Breast epithelium (tissue), 4 donors: ENCODE measurements around the gene HOXD4. TPM values are rescaled to one million over a fixed set of nuclear protein-coding genes. Genes with fewer than 3 reads are reported as not detected.

Source experiments
- DNase-seq, 2 donors: peaks; one replicate each; pipeline ENCODE4 v3.0.0-alpha.2; 2019; ENCODE audit warnings: low spot score in 2 of 2
- H3K27ac ChIP-seq, 2 donors: fragments of 200-600 bp; sonication (generic) in 1 of 2; one replicate each; pipeline ENCODE4 v1.5.1; 2016 to 2019; ENCODE audit warnings: mild to moderate bottlenecking in 1 of 2
- H3K27me3 ChIP-seq, 2 donors: fragments of 200-600 bp; sonication (generic) in 1 of 2; one replicate each; pipeline versions ENCODE4 v1.5.1 to v1.6.0; 2017 to 2019; ENCODE audit warnings: control low read depth in 1 of 2, mild to moderate bottlenecking in 1 of 2
- H3K36me3 ChIP-seq: fragments of 200-600 bp; one replicate; pipeline ENCODE4 v1.5.1; 2019
- H3K4me1 ChIP-seq, 2 donors: fragments of 200-600 bp; sonication (generic); one replicate each; pipeline ENCODE4 v1.5.1; 2016 to 2019; ENCODE audit warnings: control low read depth in 1 of 2
- H3K4me3 ChIP-seq, 3 donors: fragments of 200-600 bp; sonication (generic); 1 replicate in 2 of 3; 2 replicates in 1 of 3; pipeline ENCODE4 v1.5.1; 2016 to 2019; ENCODE audit warnings: mild to moderate bottlenecking in 3 of 3, moderate library complexity in 2 of 3
- H3K9me3 ChIP-seq, 2 donors: fragments of 200-600 bp; sonication (generic) in 1 of 2; one replicate each; pipeline ENCODE4 v1.5.1; 2016 to 2019; ENCODE audit warnings: control low read depth in 1 of 2
- POLR2A ChIP-seq: fragments of 450-650 bp; IDR thresholded peaks from one replicate; pipeline ENCODE4 v1.6.1; 2016; ENCODE audit warnings: antibody characterized with exemption, mild to moderate bottlenecking, moderate library complexity
- POLR2AphosphoS5 ChIP-seq, 3 donors: sonication (generic); formaldehyde crosslinking; IDR thresholded peaks; one replicate each; pipeline ENCODE4 v1.6.1; 2017; ENCODE audit warnings: antibody characterized with exemption in 3 of 3
- intact Hi-C: fragments of 100-400 bp; cut with DNase I; formaldehyde crosslinking; loops from one replicate; pipeline ENCODE4 v1.15.1; 2023; ENCODE audit warnings: low total_unique reads
- total RNA-seq, 3 donors: library from RNA; depleted of rRNA; stranded (reverse); fragments of >200 nt; gene quantifications; one replicate each; pipeline ENCODE4 v1.1.0, GENCODE V29; 2016
- TF ChIP-seq, protein P1 (sequence below), 3 donors: fragments of 450-650 bp; IDR thresholded peaks; one replicate each; pipeline ENCODE4 v1.5.1; 2016 to 2017; ENCODE audit warnings: antibody characterized with exemption in 3 of 3, mild to moderate bottlenecking in 3 of 3, moderate library complexity in 3 of 3

HOXD4 gene
- total RNA-seq, 3 donors from 2014 or later = 1.9 to 5.8 (median 5.6) TPM

DNA sequence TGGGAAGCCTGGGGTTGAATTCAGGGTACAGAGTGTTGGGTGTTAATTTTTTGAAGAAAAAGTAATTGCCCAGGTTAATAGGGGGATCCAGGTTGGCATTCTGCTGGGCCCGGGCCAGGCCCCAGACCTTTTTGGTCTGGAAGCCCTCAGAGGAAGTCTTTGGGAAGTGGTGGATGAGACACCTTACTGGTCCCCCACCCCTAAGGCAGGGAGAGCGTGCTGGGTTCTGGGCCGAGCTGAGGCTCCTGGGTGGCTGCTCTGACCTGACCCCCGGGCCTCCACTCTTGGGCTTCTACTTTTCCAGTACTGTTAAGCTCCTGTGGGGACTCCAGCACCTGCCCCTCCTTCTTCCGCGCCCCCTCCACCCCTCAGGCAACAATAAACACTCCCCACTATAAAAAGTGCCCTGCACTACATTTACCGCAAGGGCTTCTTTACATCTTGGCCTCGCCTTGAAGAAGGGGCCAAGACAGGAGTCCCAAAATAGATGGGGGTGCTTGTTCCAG lies 5.0 kb downstream of the HOXD4 start:
- no peaks in the 10 kb centered on the region for H3K36me3 ChIP-seq
- H3K4me3 ChIP-seq = no peak overlapping the region
- no peaks in the 10 kb centered on the region for H3K9me3 ChIP-seq
- no peaks in the 10 kb centered on the region for H3K4me1 ChIP-seq
- intact Hi-C loops = loop anchor here (10.0 kb wide), 1 partner anchor 388 kb away; no protein-coding TSS in a partner anchor
- peaks cover 4 to 83% of the 10 kb centered on the region in 2 donors for H3K27me3 ChIP-seq
- TF ChIP-seq, protein P1, sequence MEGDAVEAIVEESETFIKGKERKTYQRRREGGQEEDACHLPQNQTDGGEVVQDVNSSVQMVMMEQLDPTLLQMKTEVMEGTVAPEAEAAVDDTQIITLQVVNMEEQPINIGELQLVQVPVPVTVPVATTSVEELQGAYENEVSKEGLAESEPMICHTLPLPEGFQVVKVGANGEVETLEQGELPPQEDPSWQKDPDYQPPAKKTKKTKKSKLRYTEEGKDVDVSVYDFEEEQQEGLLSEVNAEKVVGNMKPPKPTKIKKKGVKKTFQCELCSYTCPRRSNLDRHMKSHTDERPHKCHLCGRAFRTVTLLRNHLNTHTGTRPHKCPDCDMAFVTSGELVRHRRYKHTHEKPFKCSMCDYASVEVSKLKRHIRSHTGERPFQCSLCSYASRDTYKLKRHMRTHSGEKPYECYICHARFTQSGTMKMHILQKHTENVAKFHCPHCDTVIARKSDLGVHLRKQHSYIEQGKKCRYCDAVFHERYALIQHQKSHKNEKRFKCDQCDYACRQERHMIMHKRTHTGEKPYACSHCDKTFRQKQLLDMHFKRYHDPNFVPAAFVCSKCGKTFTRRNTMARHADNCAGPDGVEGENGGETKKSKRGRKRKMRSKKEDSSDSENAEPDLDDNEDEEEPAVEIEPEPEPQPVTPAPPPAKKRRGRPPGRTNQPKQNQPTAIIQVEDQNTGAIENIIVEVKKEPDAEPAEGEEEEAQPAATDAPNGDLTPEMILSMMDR (IDR thresholded peaks at IDR 0.05) = no peak
- TF ChIP-seq POLR2A (no peak), POLR2AphosphoS5 (IDR thresholded peaks at IDR 0.05) (no peak)
- no peak overlapping the region for H3K27ac ChIP-seq
- DNase-seq = no peak

DNA sequence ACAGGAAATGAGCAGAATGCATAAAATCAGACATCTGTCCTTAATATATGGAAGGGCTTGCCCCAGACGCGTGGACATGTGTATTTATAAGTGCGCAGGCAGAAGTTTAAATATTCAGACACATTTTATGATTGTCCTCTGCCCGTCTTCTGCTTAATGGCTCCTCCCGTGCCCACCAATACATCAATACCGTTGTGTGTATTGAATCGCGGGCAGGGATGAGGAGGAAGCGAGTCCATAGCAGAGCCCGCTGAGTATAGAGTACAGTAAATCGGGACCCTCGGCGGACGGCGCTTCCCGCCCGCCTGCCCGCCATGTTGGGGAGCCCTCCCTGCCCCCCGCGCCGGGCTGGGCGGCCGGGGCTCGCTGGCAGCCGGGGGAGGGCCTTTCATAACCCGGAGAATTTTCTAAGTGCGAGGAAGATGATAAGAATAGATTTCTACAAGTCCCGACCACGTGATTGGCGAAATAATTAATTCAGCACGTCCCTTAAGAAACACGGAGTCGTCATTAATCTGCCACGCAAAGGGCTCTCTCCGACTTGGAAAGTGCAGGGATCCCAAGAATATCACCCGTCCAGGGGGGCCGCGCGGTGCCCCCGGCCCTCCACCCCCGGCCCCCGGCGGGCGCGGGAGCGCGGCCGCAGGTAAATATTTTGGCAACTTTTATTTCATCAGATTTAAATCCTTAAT lies 5.6 kb downstream of the HOXD4 start, which contains the start of gene HOXD3:
HOXD3 (plus strand) TSS at position 501 of the 692 bp plus-strand sequence. CDS start 11,808 bp downstream, outside the sequence.
- TF ChIP-seq, protein P1 (IDR thresholded peaks at IDR 0.05) = no peak
- no peak for TF ChIP-seq POLR2AphosphoS5 (IDR thresholded peaks at IDR 0.05)
- no peak for TF ChIP-seq POLR2A
- no peak for DNase-seq
- H3K27ac ChIP-seq = no peak within 1 kb of the TSS
- H3K36me3 ChIP-seq = no peaks in the 10 kb centered on the region
- peaks cover 0 to 82% of the 10 kb centered on the region in 2 donors for H3K27me3 ChIP-seq
- peak within 1 kb of the TSS in 2 of 3 donors; percentile 41 to 47 for H3K4me3 ChIP-seq
- no peaks in the 10 kb centered on the region for H3K9me3 ChIP-seq
- H3K4me1 ChIP-seq = no peaks in the 10 kb centered on the region
- intact Hi-C loops = loop anchor here (10.0 kb wide), 1 partner anchor 388 kb away; no protein-coding TSS in a partner anchor

DNA sequence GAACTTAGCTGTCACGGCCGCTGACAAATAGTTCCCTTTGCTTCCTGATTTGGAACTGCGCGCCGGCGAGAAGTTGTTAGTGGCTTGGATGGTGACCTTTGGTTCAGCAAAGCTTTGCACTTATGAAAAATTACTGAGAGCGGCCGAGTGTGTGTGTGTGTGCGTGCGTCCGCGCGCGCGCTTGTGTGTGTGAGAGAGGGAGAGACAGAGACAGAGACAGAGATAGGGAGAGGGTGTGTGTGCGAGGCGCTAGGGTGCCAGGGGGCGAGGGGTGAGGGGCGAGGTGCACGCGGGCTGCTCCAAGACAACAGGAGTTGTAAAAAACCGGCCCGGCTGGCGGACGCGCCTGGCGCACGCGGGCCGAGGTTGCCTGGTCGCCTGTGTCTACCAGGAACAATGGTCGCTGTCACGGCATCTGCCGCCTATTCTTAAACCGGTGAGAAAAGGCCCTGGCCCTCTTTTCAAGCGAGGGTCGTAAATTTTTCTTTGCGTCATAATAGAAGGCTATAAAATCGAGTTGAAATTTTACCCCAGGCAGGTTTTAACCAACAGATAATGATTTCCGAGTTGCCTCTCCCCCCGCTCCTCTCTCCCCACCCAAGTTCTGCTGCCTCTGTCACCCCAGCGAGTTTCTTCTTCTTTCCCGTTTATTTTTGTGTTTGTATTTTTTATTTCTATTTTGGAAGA lies 6.3 kb downstream of the HOXD4 start:
- peak overlapping the region in 2 of 3 donors; percentile 41 to 47 for H3K4me3 ChIP-seq
- TF ChIP-seq POLR2A (no peak), POLR2AphosphoS5 (IDR thresholded peaks at IDR 0.05) (no peak)
- TF ChIP-seq, protein P1 (IDR thresholded peaks at IDR 0.05) = no peak

DNA sequence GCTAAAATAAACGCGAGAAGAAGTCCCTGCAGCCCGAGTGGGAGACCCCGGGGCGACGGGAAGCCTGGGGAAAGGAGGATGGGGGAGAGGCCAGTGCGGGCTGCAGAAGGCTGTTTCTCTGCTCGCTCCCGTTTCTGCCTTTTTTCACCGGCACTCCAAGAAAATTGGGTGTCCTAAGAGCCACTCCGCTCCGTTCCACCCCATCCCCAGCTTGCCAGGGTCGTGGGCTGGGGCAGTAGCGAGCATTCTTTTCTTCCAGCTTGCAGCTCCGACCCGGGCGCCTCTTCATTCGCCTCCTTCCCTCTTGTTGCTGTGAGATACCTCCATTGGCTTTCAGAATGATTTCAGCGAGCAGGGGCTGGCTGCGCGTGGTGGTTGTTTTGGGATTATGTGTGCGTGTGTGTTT lies 6.8 kb downstream of the HOXD4 start:
- TF ChIP-seq, protein P1 (IDR thresholded peaks at IDR 0.05) = no peak
- TF ChIP-seq POLR2AphosphoS5 (IDR thresholded peaks at IDR 0.05) (no peak), POLR2A (no peak)
- Histone ChIP-seq H3K9me3 (no peaks in the 10 kb centered on the region), H3K27me3 (peaks cover 0 to 82% of the 10 kb centered on the region in 2 donors), H3K27ac (no peak overlapping the region), H3K36me3 (no peaks in the 10 kb centered on the region), H3K4me1 (no peaks in the 10 kb centered on the region), H3K4me3 (no peak overlapping the region)
- no peak for DNase-seq
- intact Hi-C loops = loop anchor here (10.0 kb wide), 1 partner anchor 387 kb away; no protein-coding TSS in a partner anchor

More for the DNA sequence above, 6.3 kb downstream of the HOXD4 start:
- Histone ChIP-seq H3K4me1 (no peaks in the 10 kb centered on the region), H3K27ac (no peak overlapping the region), H3K27me3 (peaks cover 0 to 82% of the 10 kb centered on the region in 2 donors), H3K36me3 (no peaks in the 10 kb centered on the region), H3K9me3 (no peaks in the 10 kb centered on the region)
- no peak for DNase-seq
- intact Hi-C loops = loop anchor here (10.0 kb wide), 1 partner anchor 387 kb away; no protein-coding TSS in a partner anchor
